Mesenchymal stem cell (in vitro differentiated cells and primary cell): ENCODE data around the gene CTF1.

Experiments used
- DNase-seq: peaks from one replicate; pipeline ENCODE4 v3.0.0-alpha.2; 2013
- H2AFZ ChIP-seq: one replicate; pipeline ENCODE4 v1.6.1; 2013; ENCODE audit warnings: low read depth, mild to moderate bottlenecking, control low read depth, inconsistent platforms, low read length, moderate library complexity
- H2AK5ac ChIP-seq: 2 replicates; pipeline ENCODE4 v1.6.1; 2013; ENCODE audit warnings: low read length, moderate library complexity, mild to moderate bottlenecking, inconsistent platforms; ENCODE audit not compliant: severe bottlenecking
- H2BK120ac ChIP-seq: one replicate; pipeline ENCODE4 v1.6.1; 2013; ENCODE audit warnings: low read depth, mild to moderate bottlenecking, inconsistent platforms, low read length, moderate library complexity
- H2BK12ac ChIP-seq, 2 experiments: one replicate each; pipeline ENCODE4 v1.6.1; 2013; ENCODE audit warnings: inconsistent platforms in 2 of 2, low read length in 2 of 2, mild to moderate bottlenecking in 2 of 2, moderate library complexity in 2 of 2, control low read depth in 1 of 2
- H2BK15ac ChIP-seq: one replicate; pipeline ENCODE4 v1.6.1; 2013; ENCODE audit warnings: mild to moderate bottlenecking, low read depth, inconsistent platforms; ENCODE audit not compliant: poor library complexity, severe bottlenecking
- H2BK5ac ChIP-seq: 2 replicates; pipeline ENCODE4 v1.6.1; 2013; ENCODE audit warnings: low read depth, mild to moderate bottlenecking, low read length, control low read depth, inconsistent platforms; ENCODE audit not compliant: poor library complexity, severe bottlenecking
- H3K14ac ChIP-seq, 2 experiments: one replicate each; pipeline ENCODE4 v1.6.1; 2013; ENCODE audit warnings: inconsistent platforms in 2 of 2, low read length in 2 of 2, control low read depth in 1 of 2, mild to moderate bottlenecking in 1 of 2, moderate library complexity in 1 of 2
- H3K18ac ChIP-seq, 2 experiments: one replicate each; pipeline ENCODE4 v1.6.1; 2013; ENCODE audit warnings: inconsistent platforms in 2 of 2, low read length in 2 of 2, control low read depth in 1 of 2, low read depth in 1 of 2, mild to moderate bottlenecking in 1 of 2
- H3K23ac ChIP-seq, 2 experiments: one replicate each; pipeline ENCODE4 v1.6.1; 2013; ENCODE audit warnings: inconsistent platforms in 2 of 2, low read length in 2 of 2, mild to moderate bottlenecking in 2 of 2, moderate library complexity in 2 of 2, control low read depth in 1 of 2
- H3K27ac ChIP-seq: 2 replicates; pipeline ENCODE4 v1.5.1; 2013; ENCODE audit warnings: mild to moderate bottlenecking, moderate library complexity, low read length, control low read depth, inconsistent platforms; ENCODE audit not compliant: poor library complexity, severe bottlenecking
- H3K27me3 ChIP-seq, 2 experiments: 2 replicates each; pipeline versions ENCODE4 v1.6.1 to v1.7.0; 2013; ENCODE audit warnings: low read length in 2 of 2, mild to moderate bottlenecking in 2 of 2, moderate library complexity in 2 of 2, control low read depth in 1 of 2, inconsistent platforms in 1 of 2; ENCODE audit not compliant: control insufficient read depth in 1 of 2, insufficient read depth in 1 of 2
- H3K36me3 ChIP-seq, 2 experiments: 2 replicates each; pipeline versions ENCODE4 v1.6.1 to v1.7.0; 2013; ENCODE audit warnings: low read length in 2 of 2, control low read depth in 1 of 2, inconsistent platforms in 1 of 2, low read depth in 1 of 2, mild to moderate bottlenecking in 1 of 2; ENCODE audit not compliant: insufficient read depth in 2 of 2, control insufficient read depth in 1 of 2
- H3K4ac ChIP-seq, 2 experiments: one replicate each; pipeline ENCODE4 v1.6.1; 2013; ENCODE audit warnings: inconsistent platforms in 2 of 2, low read length in 2 of 2, mild to moderate bottlenecking in 2 of 2, moderate library complexity in 2 of 2, control low read depth in 1 of 2, low read depth in 1 of 2
- H3K4me1 ChIP-seq: 2 replicates; pipeline ENCODE4 v1.6.1; 2013; ENCODE audit warnings: low read depth, low read length, control low read depth; ENCODE audit not compliant: control insufficient read depth, insufficient read depth
- H3K4me2 ChIP-seq: 2 replicates; pipeline ENCODE4 v1.6.1; 2013; ENCODE audit warnings: low read length, mild to moderate bottlenecking, inconsistent platforms; ENCODE audit not compliant: poor library complexity, severe bottlenecking
- H3K4me3 ChIP-seq, 2 experiments: 2 replicates each; pipeline versions ENCODE4 v1.5.1 to v1.7.0; 2013; ENCODE audit warnings: low read length in 2 of 2, mild to moderate bottlenecking in 2 of 2, control low read depth in 1 of 2, low read depth in 1 of 2; ENCODE audit not compliant: insufficient read depth in 1 of 2
- H3K79me1 ChIP-seq: replicated peaks from 2 replicates; pipeline ENCODE4 v1.6.1; 2013; ENCODE audit warnings: mild to moderate bottlenecking, control low read depth, low read length, inconsistent platforms; ENCODE audit not compliant: poor library complexity, severe bottlenecking
- H3K9ac ChIP-seq: 2 replicates; pipeline ENCODE4 v1.7.0; 2013; ENCODE audit warnings: mild to moderate bottlenecking, low read length, moderate library complexity
- H3K9me3 ChIP-seq: 2 replicates; pipeline ENCODE4 v1.7.0; 2013; ENCODE audit warnings: mild to moderate bottlenecking, low read length; ENCODE audit not compliant: control insufficient read depth
- H4K8ac ChIP-seq: one replicate; pipeline ENCODE4 v1.6.1; 2013; ENCODE audit warnings: inconsistent platforms, mild to moderate bottlenecking, low read length, moderate library complexity
- H4K91ac ChIP-seq: one replicate; pipeline ENCODE4 v1.6.1; 2013; ENCODE audit warnings: mild to moderate bottlenecking, low read length, inconsistent platforms
- WGBS: methylation state at CpG from one replicate; pipeline ENCODE4 v1.1.7; 2013; ENCODE audit warnings: mixed read lengths; 5-methylcytosine and 5-hydroxymethylcytosine counted together

The CTF1 gene

GRCh38 chr16:30892670-30893416, 3.6 kb upstream of the CTF1 start:
- peak overlapping the region; percentile 86 to 97 for H3K4me3 ChIP-seq
- H3K18ac ChIP-seq = peak overlapping the region; percentile 50 to 88
- H4K91ac ChIP-seq = no peak overlapping the region
- H3K4me2 ChIP-seq = peak overlapping the region; percentile 72
- peak overlapping the region in 1 of 2 experiments; percentile 65 for H3K23ac ChIP-seq
- H2BK15ac ChIP-seq = no peak overlapping the region
- no peaks in the 10 kb centered on the region for H3K27me3 ChIP-seq
- peaks cover 25 to 34% of the 10 kb centered on the region in 2 experiments for H3K36me3 ChIP-seq
- H2BK12ac ChIP-seq = peak overlapping the region in 1 of 2 experiments; percentile 37
- H3K9ac ChIP-seq = peak overlapping the region; percentile 96
- 87% methylated on average over 16 of the region's 20 CpGs for WGBS
- H4K8ac ChIP-seq = no peak overlapping the region
- no peak overlapping the region for H2AFZ ChIP-seq
- H2BK5ac ChIP-seq = no peak overlapping the region
- peaks cover 35% of the 10 kb centered on the region for H3K4me1 ChIP-seq
- no peak for DNase-seq
- H3K9me3 ChIP-seq = no peaks in the 10 kb centered on the region
- peak overlapping the region in 1 of 2 experiments; percentile 99 for H3K4ac ChIP-seq
- H2BK120ac ChIP-seq = no peak overlapping the region
- no peak overlapping the region for H2AK5ac ChIP-seq
- H3K14ac ChIP-seq = peak overlapping the region in 1 of 2 experiments; percentile 99
- no peak overlapping the region for H3K27ac ChIP-seq
- peaks cover 23% of the 10 kb centered on the region for H3K79me1 ChIP-seq

- H3K9ac ChIP-seq = peak overlapping the region; percentile 96
- peak overlapping the region; percentile 62 to 99 for H3K4ac ChIP-seq
- H2BK12ac ChIP-seq = peak overlapping the region in 1 of 2 experiments; percentile 37
- H3K79me1 ChIP-seq = peaks cover 21% of the 10 kb centered on the region
- WGBS = 2% methylated on average over 11 of the region's 11 CpGs
- H3K18ac ChIP-seq = peak overlapping the region; percentile 50 to 88
- H2AK5ac ChIP-seq = no peak overlapping the region
- H3K4me3 ChIP-seq = peak overlapping the region; percentile 86 to 97
- H2AFZ ChIP-seq = peak overlapping the region; percentile 88
- peak overlapping the region; percentile 78 for H4K8ac ChIP-seq
- H3K4me2 ChIP-seq = peak overlapping the region; percentile 72
- peak overlapping the region; percentile 8 for H2BK5ac ChIP-seq
- H2BK15ac ChIP-seq = peak overlapping the region; percentile 60
- no peaks in the 10 kb centered on the region for H3K27me3 ChIP-seq
- H2BK120ac ChIP-seq = no peak overlapping the region
- no peaks in the 10 kb centered on the region for H3K9me3 ChIP-seq
- peak overlapping the region; percentile 73 for H3K27ac ChIP-seq
- peak overlapping the region in 1 of 2 experiments; percentile 94 for H3K23ac ChIP-seq
- peaks cover 23 to 32% of the 10 kb centered on the region in 2 experiments for H3K36me3 ChIP-seq
- peak; percentile 16 for DNase-seq
- H4K91ac ChIP-seq = peak overlapping the region; percentile 73
- peaks cover 35% of the 10 kb centered on the region for H3K4me1 ChIP-seq
- H3K14ac ChIP-seq = peak overlapping the region in 1 of 2 experiments; percentile 99
Measured at GRCh38 chr16:30893417-30893743, 3.0 kb upstream of the CTF1 start.

- Histone ChIP-seq H2AFZ (peak within 1 kb of the TSS; percentile 96), H3K27me3 (no peaks in the 10 kb centered on the region), H2BK120ac (no peak within 1 kb of the TSS), H3K14ac (peak within 1 kb of the TSS in 1 of 2 experiments; percentile 99), H3K23ac (peak within 1 kb of the TSS in 1 of 2 experiments; percentile 94), H3K4ac (peak within 1 kb of the TSS; percentile 62 to 99), H3K9ac (peak within 1 kb of the TSS; percentile 96), H3K27ac (peak within 1 kb of the TSS; percentile 76), H3K4me1 (peaks cover 34% of the 10 kb centered on the region), H2BK12ac (peak within 1 kb of the TSS; percentile 50 to 90), H3K9me3 (no peaks in the 10 kb centered on the region), H3K18ac (peak within 1 kb of the TSS; percentile 90 to 99), H3K36me3 (peaks cover 17 to 26% of the 10 kb centered on the region in 2 experiments), H4K8ac (peak within 1 kb of the TSS; percentile 95), H2BK5ac (peak within 1 kb of the TSS; percentile 53), H3K79me1 (peaks cover 17% of the 10 kb centered on the region), H4K91ac (peak within 1 kb of the TSS; percentile 90), H2BK15ac (peak within 1 kb of the TSS; percentile 60), H3K4me2 (peak within 1 kb of the TSS; percentile 72), H3K4me3 (peak within 1 kb of the TSS; percentile 86 to 97), H2AK5ac (no peak within 1 kb of the TSS)
- WGBS = 1% methylated on average over 57 of the region's 97 CpGs
- DNase-seq = peak; percentile 88
Measured at GRCh38 chr16:30893744-30894539, 2.5 kb upstream of the CTF1 start, which contains the start of gene BCL7C. Gene BCL7C, minus strand, starts transcription at chr16:30894077. Its CDS starts 133 bp downstream, at chr16:30893944.
